GM12891 (cell line): Measurements from ENCODE around the gene YOD1.

Experiments
- PAX5 ChIP-seq: IDR thresholded peaks from 2 replicates; pipeline ENCODE4 v1.6.1; 2011; ENCODE audit warnings: low read length, moderate library complexity, mild to moderate bottlenecking; ENCODE audit not compliant: insufficient read depth, severe bottlenecking
- POLR2A ChIP-seq: IDR thresholded peaks from 2 replicates; pipeline ENCODE4 v1.6.1; 2011; ENCODE audit warnings: low read depth, low read length, control low read depth
- POLR2AphosphoS5 ChIP-seq: IDR thresholded peaks from 2 replicates; pipeline ENCODE4 v1.6.1; 2011; ENCODE audit warnings: low read depth, low read length, control low read depth
- TAF1 ChIP-seq: IDR thresholded peaks from 2 replicates; pipeline ENCODE4 v1.6.1; 2011; ENCODE audit warnings: low read depth, low read length, control low read depth

DNA sequence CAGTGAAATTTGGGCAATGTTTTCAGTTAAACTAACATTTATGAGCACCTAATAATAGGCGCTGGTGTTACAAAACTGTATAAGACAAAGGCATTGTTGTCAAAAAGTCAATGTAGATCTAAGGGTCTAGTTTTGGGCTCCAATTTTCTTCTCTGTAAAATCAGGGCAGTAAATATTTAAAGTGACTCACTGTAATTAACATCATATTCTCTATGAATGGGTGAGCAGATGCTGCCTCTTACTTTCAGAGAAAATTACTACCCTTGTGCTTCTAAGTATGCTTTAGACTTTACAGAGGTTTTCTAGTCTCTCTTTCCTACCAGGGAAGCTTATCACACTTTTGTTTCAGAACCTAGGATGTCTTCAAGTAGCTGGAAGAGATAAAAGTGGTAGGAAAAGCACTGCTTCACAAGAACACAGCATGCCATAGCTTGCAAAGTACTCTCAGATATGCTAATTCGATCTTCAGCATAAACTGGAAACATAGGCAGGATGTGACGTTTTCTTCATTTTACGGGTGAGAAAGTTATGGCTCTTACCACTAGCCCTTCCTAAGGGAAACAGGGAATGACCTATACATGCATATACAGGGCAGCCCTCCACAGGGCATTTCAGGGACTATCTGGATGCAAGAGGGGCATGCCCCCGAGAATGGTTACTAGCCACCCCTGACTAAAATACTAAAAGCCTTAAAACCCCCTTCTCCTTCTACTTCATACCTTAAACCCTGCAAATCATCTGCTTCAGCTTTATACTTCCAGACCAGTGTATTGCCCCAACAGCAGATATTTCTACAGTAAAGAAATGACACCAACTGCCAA, 21.1 kb downstream of the YOD1 start:
- TF ChIP-seq POLR2AphosphoS5 = no peak
- TF ChIP-seq TAF1 = no peak
- TF ChIP-seq POLR2A = no peak
- TF ChIP-seq PAX5 = no peak
